Uterus (tissue), 4 donors: ENCODE data around the gene FAAP20. TPM values are rescaled to one million over a fixed set of nuclear protein-coding genes. Genes with fewer than 3 reads are reported as not detected.
A peak's percentile ranks its signal among the peaks of the same experiment; 100 is the strongest.

Source experiments
- DNase-seq, 2 donors: peaks; one replicate each; pipeline ENCODE4 v3.0.0-alpha.2; 2019 to 2020
- H3K27ac ChIP-seq, 2 donors: fragments of 200-600 bp; sonication (generic); 1 replicate in 1 of 2; 2 replicates in 1 of 2; pipeline ENCODE4 v1.5.1; 2016 to 2018
- H3K27me3 ChIP-seq, 2 donors: fragments of 200-600 bp; sonication (generic); one replicate each; pipeline ENCODE4 v1.5.1; 2018 to 2019; ENCODE audit warnings: control low read depth in 1 of 2
- H3K36me3 ChIP-seq, 2 donors: fragments of 200-600 bp; sonication (generic); one replicate each; pipeline ENCODE4 v1.5.1; 2019; ENCODE audit warnings: control low read depth in 1 of 2
- H3K4me1 ChIP-seq, 2 donors: fragments of 200-600 bp; sonication (generic); one replicate each; pipeline ENCODE4 v1.5.1; 2018 to 2019; ENCODE audit warnings: control low read depth in 1 of 2
- H3K4me3 ChIP-seq, 2 donors: fragments of 200-600 bp; sonication (generic); 1 replicate in 1 of 2; 2 replicates in 1 of 2; pipeline ENCODE4 v1.5.1; 2018 to 2019; ENCODE audit warnings: mild to moderate bottlenecking in 1 of 2
- H3K9me3 ChIP-seq, 2 donors: fragments of 200-600 bp; sonication (generic); one replicate each; pipeline ENCODE4 v1.5.1; 2019; ENCODE audit warnings: control low read depth in 1 of 2
- POLR2A ChIP-seq, 2 donors: fragments of 450-650 bp; IDR thresholded peaks; one replicate each; pipeline ENCODE4 v1.6.1; 2016; ENCODE audit warnings: antibody characterized with exemption in 2 of 2, mild to moderate bottlenecking in 1 of 2, moderate library complexity in 1 of 2
- intact Hi-C: fragments of 100-400 bp; cut with DNase I; formaldehyde crosslinking; loops from one replicate; pipeline ENCODE4 v1.15.1; 2023; ENCODE audit warnings: low total_unique reads
- total RNA-seq, 4 donors: library from RNA; depleted of rRNA in 3 of 4; stranded (reverse); fragments of >200 nt in 3 of 4; gene quantifications; one replicate each; pipeline versions ENCODE4 v1.1.0 to v1.2.4, GENCODE V29; 2014 to 2023
- TF ChIP-seq, protein P1 (sequence below), 4 experiments: fragments of 200-600 bp in 2 of 4; fragments of 450-650 bp in 2 of 4; sonication (generic) in 2 of 4; IDR thresholded peaks; one replicate each; pipeline ENCODE4 v1.5.1; 2016 to 2019; ENCODE audit warnings: antibody characterized with exemption in 4 of 4, mild to moderate bottlenecking in 2 of 4, moderate library complexity in 1 of 4
- donor health status: DM: yes; HTN: yes; CAD: no.

Gene FAAP20
- total RNA-seq, 4 donors from 2014 or later, result 1.5 to 68.5 (median 15.4) TPM

DNA sequence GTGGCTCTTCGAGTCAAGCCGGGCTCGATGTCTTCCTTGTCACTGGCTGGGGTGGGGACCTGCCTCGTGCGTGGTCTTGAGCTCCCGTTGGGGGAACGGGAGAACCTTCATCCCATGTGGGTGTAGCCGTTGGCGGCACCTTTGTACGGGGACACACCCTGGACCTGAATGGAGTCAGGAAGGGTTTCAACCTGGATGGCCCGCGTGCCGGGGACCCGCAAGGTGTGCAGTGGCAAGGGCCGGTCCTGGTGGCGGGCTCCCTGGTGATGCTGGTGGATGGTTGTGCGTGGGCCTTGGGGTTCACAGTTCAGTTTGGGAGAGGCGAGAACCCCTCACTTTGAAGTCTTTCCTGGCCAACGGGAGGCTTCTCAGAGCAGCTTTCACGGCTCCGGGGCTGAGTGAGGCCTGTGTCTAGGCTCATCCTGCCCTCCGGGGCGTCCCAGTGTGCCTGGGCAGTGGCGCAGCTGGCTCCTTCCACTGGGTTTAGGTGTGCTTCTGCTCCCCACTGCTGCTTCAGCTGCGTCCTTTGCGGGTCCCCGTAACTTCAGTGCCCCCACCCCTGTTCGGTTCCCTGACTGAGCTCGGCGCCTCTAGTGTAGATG, 44.9 kb upstream of the FAAP20 start:
- no peaks in the 10 kb centered on the region for H3K36me3 ChIP-seq
- intact Hi-C loops, result no loop called here

DNA sequence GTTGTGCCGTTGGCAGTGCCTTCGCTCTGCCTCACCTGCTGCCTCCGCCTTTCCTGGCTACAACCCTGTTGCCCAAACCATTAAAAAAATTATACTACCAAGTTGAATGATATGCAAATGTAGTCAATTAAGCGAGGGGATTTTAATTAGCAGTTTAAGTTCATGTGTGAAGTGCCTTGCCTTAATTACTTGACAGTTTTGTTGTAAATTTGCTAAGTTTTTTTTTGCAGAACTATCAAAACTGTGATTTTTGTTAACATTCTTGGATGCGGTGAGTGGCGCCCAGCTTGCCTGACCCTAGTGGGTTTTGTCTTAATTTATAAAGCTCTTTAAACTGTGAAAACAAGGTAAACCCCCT, 44.4 kb upstream of the FAAP20 start:
- Histone ChIP-seq H3K27ac (peak overlapping the region in 1 of 2 donors; percentile 83), H3K4me3 (no peak overlapping the region), H3K9me3 (no peaks in the 10 kb centered on the region), H3K27me3 (no peaks in the 10 kb centered on the region), H3K36me3 (no peaks in the 10 kb centered on the region), H3K4me1 (peaks cover 34 to 73% of the 10 kb centered on the region in 2 donors)
- no peak for DNase-seq
- TF ChIP-seq, protein P1, sequence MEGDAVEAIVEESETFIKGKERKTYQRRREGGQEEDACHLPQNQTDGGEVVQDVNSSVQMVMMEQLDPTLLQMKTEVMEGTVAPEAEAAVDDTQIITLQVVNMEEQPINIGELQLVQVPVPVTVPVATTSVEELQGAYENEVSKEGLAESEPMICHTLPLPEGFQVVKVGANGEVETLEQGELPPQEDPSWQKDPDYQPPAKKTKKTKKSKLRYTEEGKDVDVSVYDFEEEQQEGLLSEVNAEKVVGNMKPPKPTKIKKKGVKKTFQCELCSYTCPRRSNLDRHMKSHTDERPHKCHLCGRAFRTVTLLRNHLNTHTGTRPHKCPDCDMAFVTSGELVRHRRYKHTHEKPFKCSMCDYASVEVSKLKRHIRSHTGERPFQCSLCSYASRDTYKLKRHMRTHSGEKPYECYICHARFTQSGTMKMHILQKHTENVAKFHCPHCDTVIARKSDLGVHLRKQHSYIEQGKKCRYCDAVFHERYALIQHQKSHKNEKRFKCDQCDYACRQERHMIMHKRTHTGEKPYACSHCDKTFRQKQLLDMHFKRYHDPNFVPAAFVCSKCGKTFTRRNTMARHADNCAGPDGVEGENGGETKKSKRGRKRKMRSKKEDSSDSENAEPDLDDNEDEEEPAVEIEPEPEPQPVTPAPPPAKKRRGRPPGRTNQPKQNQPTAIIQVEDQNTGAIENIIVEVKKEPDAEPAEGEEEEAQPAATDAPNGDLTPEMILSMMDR (IDR thresholded peaks at IDR 0.05), result no peak
- no peak for TF ChIP-seq POLR2A (IDR thresholded peaks at IDR 0.05)
- intact Hi-C loops, result no loop called here

More for the DNA sequence above, 44.9 kb upstream of the FAAP20 start:
- H3K4me1 ChIP-seq, result peaks cover 34 to 69% of the 10 kb centered on the region in 2 donors
- no peak for TF ChIP-seq POLR2A (IDR thresholded peaks at IDR 0.05)
- TF ChIP-seq, protein P1 (IDR thresholded peaks at IDR 0.05), result no peak
- no peak overlapping the region for H3K4me3 ChIP-seq
- no peaks in the 10 kb centered on the region for H3K27me3 ChIP-seq
- DNase-seq, result no peak
- H3K27ac ChIP-seq, result peak overlapping the region; percentile 47 to 48
- no peaks in the 10 kb centered on the region for H3K9me3 ChIP-seq

DNA sequence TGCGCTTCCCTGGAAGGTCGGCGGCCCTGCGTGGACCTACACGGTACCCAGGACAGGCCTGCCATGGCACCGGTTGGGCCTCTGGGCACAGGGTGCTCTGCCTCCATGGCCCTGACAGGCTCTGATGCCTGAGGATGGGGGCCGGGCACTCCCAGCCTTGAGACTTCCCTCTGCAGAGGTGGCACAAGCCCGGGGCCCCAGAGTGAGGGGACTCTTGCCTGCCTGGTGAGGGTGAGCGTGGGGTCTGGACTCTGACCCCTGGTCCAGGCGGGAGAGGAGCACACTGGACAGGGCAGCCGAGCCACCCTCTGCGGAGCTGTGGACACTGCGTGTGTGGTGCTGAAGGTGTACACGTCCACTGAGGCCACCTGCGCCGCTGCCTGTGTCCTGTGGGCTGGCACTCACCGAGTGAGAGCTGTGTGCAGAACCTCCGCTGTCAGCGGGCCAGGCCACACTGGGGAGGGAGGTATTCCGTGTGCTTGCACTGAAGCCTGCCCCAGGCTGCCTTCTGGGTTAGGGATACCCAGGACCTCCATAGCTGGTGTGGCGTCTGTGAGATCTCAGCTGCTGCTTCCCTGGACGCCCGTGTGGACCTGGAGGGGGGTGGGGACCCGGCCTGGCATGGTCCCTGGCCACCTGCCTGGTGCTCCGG, 43.9 kb upstream of the FAAP20 start:
- Histone ChIP-seq H3K9me3 (no peaks in the 10 kb centered on the region), H3K27ac (peak overlapping the region in 1 of 2 donors; percentile 83), H3K4me3 (no peak overlapping the region), H3K4me1 (peaks cover 34 to 77% of the 10 kb centered on the region in 2 donors), H3K27me3 (no peaks in the 10 kb centered on the region), H3K36me3 (no peaks in the 10 kb centered on the region)
- no peak for TF ChIP-seq POLR2A (IDR thresholded peaks at IDR 0.05)
- TF ChIP-seq, protein P1 (IDR thresholded peaks at IDR 0.05), result no peak
- DNase-seq, result no peak
- intact Hi-C loops, result no loop called here

DNA sequence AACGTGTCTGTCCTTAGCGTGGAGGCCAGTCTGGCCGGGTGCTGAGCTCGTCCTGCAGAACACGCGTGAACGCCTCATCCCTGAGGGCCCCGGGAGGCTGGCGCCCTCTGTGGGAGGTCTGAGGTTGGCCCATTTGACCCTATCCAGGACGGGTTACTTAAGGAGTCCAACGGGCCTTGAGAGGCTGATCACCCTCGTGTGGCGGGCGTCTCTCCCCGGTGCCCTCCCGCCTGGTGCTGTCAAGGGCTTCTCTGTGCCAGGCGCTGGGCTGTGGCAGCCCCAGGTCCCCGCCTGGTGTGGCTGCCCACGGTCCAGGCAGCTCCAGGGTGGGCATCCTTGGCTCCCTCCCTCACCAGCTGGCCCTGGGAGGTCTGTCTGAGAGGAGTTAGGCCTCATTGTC, 43.2 kb upstream of the FAAP20 start:
- Histone ChIP-seq H3K27ac (peak overlapping the region; percentile 10 to 83), H3K4me3 (no peak overlapping the region), H3K9me3 (no peaks in the 10 kb centered on the region), H3K4me1 (peaks cover 34 to 77% of the 10 kb centered on the region in 2 donors), H3K27me3 (no peaks in the 10 kb centered on the region), H3K36me3 (no peaks in the 10 kb centered on the region)
- no peak for DNase-seq
- no peak for TF ChIP-seq POLR2A (IDR thresholded peaks at IDR 0.05)
- TF ChIP-seq, protein P1 (IDR thresholded peaks at IDR 0.05), result peak in 1 of 4 experiments; percentile 9
- intact Hi-C loops, result no loop called here
